DOHH2 (cell line): ENCODE results near the gene METAP1D.

Experiments used
- H3F3A ChIP-seq: fragments of 200-600 bp; sonication (generic), shearing (Covaris generic); 2 replicates; pipeline ENCODE4 v1.6.0; 2016; ENCODE audit warnings: antibody characterized with exemption, mild to moderate bottlenecking; ENCODE audit not compliant: control insufficient read depth, insufficient read depth
- H3K27ac ChIP-seq: fragments of 200-600 bp; sonication (generic); 2 replicates; pipeline ENCODE4 v1.5.1; 2014; ENCODE audit warnings: low read depth, mild to moderate bottlenecking, low read length, moderate library complexity
- H3K27me3 ChIP-seq: fragments of 200-600 bp; sonication (generic); 2 replicates; pipeline ENCODE4 v1.6.1; 2014; ENCODE audit warnings: mild to moderate bottlenecking, low read length, mixed read lengths; ENCODE audit not compliant: control insufficient read depth
- H3K36me3 ChIP-seq: fragments of 200-600 bp; sonication (generic); 2 replicates; pipeline ENCODE4 v1.6.1; 2014; ENCODE audit warnings: mild to moderate bottlenecking, low read length, moderate library complexity, mixed read lengths; ENCODE audit not compliant: control insufficient read depth
- H3K4me1 ChIP-seq: fragments of 200-600 bp; sonication (generic); 2 replicates; pipeline ENCODE4 v1.6.1; 2014; ENCODE audit warnings: mild to moderate bottlenecking, low read length, mixed read lengths; ENCODE audit not compliant: control insufficient read depth
- H3K4me2 ChIP-seq: fragments of 200-600 bp; sonication (generic); 2 replicates; pipeline ENCODE4 v1.6.0; 2014; ENCODE audit warnings: mild to moderate bottlenecking, low read length, moderate library complexity
- H3K4me3 ChIP-seq: fragments of 200-600 bp; sonication (generic); 2 replicates; pipeline ENCODE4 v1.5.1; 2014; ENCODE audit warnings: mild to moderate bottlenecking, low read length, mixed read lengths
- H3K79me2 ChIP-seq: fragments of 200-600 bp; sonication (generic); 2 replicates; pipeline ENCODE4 v1.6.1; 2014; ENCODE audit warnings: mild to moderate bottlenecking, low read length, mixed read lengths; ENCODE audit not compliant: control insufficient read depth
- H3K9me2 ChIP-seq: fragments of 200-600 bp; sonication (generic); replicated peaks from 2 replicates; pipeline ENCODE4 v1.6.1; 2014; ENCODE audit warnings: mild to moderate bottlenecking, low read length, mixed read lengths; ENCODE audit not compliant: control insufficient read depth
- H3K9me3 ChIP-seq: fragments of 200-600 bp; sonication (generic); 2 replicates; pipeline ENCODE4 v1.6.1; 2014; ENCODE audit warnings: antibody characterized with exemption, low read length, mixed read lengths; ENCODE audit not compliant: control insufficient read depth, insufficient read depth
- H4K20me1 ChIP-seq: fragments of 200-600 bp; sonication (generic); 2 replicates; pipeline ENCODE4 v1.6.0; 2014; ENCODE audit warnings: low read depth, mild to moderate bottlenecking, antibody characterized with exemption, low read length, moderate library complexity; ENCODE audit not compliant: control insufficient read depth, insufficient read depth
- EZH2phosphoT487 ChIP-seq: fragments of 200-600 bp; sonication (generic); IDR thresholded peaks from 2 replicates; pipeline ENCODE4 v1.6.1; 2017; ENCODE audit warnings: borderline replicate concordance, mild to moderate bottlenecking, antibody characterized with exemption, low read length, moderate library complexity, mixed read lengths
- TF ChIP-seq, protein P1 (sequence below): fragments of 200-600 bp; sonication (generic); IDR thresholded peaks from one replicate; pipeline ENCODE4 v1.5.1; 2014; ENCODE audit warnings: antibody characterized with exemption, mild to moderate bottlenecking, low read depth, low read length; ENCODE audit not compliant: poor library complexity, severe bottlenecking

Gene METAP1D

DNA sequence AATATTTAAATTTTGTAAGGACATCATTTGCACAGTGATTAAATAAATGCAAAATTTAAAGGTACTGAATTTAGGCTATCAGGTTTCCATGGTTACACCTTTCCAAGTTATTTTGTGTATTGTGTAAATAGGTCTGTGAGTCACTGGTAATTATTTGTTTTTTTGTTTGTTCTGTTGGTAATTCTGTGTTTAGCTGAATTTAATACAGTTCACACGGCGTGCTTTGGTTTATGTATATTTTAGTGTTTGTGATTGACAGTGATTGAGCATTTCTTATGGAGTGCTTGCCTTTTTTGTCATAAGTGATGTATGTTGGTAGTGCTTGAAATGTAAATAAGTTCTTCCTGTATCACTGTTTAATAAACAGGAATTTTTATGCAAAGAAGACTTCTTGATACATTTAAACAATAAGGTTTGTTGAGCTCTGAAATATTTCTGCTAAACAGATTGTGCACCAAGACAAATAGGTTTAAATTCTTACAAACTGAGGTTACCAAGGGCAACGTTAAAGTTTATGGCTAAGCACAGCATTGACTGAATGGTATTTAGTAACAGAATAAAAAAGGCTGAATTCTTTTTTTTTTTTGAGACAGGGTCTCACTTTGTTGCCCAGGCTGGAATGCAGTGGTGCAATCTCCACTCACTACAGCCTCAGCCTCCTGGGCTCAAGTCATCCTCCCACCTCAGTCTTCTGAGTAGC is 47.3 kb downstream of the METAP1D start:
- no peaks in the 10 kb centered on the region for H3K27me3 ChIP-seq
- H4K20me1 ChIP-seq: no peaks in the 10 kb centered on the region
- no peaks in the 10 kb centered on the region for H3K9me3 ChIP-seq
- H3K4me1 ChIP-seq: peaks cover 5% of the 10 kb centered on the region
- TF ChIP-seq EZH2phosphoT487: no peak
- TF ChIP-seq, protein P1, sequence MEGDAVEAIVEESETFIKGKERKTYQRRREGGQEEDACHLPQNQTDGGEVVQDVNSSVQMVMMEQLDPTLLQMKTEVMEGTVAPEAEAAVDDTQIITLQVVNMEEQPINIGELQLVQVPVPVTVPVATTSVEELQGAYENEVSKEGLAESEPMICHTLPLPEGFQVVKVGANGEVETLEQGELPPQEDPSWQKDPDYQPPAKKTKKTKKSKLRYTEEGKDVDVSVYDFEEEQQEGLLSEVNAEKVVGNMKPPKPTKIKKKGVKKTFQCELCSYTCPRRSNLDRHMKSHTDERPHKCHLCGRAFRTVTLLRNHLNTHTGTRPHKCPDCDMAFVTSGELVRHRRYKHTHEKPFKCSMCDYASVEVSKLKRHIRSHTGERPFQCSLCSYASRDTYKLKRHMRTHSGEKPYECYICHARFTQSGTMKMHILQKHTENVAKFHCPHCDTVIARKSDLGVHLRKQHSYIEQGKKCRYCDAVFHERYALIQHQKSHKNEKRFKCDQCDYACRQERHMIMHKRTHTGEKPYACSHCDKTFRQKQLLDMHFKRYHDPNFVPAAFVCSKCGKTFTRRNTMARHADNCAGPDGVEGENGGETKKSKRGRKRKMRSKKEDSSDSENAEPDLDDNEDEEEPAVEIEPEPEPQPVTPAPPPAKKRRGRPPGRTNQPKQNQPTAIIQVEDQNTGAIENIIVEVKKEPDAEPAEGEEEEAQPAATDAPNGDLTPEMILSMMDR: no peak
- H3K27ac ChIP-seq: no peak overlapping the region
- no peaks in the 10 kb centered on the region for H3K9me2 ChIP-seq
- H3K36me3 ChIP-seq: no peaks in the 10 kb centered on the region
- H3K4me3 ChIP-seq: no peak overlapping the region
- no peaks in the 10 kb centered on the region for H3K79me2 ChIP-seq
- peaks cover 2% of the 10 kb centered on the region; the same call in 1 of the 2 replicates for H3F3A ChIP-seq
- no peak overlapping the region for H3K4me2 ChIP-seq

DNA sequence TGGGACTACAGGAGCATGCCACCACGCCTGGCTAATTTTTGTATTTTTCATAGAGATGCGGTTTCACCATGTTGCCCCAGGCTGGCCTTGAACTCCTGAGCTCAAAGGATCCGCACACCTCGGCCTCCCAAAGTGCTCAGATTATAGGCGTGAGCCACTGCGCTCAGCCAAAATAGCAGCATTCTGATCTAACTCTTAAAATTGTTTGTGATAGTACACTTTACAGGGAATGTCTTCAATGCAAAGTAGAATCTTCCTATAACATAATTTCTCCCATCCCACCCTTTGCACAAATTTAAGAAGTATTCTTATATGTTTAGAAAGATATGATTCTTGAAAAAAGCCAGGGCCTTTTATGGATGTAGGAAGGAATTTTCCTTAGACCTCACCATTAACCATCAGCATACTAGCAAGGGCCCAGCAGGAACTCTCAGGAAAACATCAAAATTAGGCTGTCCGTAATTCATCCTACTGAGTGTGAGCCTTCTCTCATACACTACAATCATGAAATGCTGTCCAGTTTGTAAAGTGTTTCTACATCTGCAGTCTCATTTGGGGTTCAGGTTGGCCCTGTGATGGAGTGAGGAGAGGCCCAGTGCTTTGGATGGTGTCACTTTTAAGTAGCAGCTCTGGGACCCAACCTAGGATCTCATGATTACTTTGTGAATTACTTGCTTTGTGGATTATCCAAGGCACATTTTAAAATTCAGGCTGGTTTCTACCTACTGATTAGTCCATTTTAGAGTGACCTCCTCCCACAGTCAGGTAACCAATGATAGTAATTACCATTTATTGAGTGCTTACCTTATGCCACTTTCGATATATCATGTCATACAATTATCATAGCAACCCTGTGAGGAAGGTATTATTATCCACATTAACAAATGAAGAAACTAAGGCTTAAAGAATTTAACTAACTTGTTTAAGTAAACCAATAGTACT is 48.1 kb downstream of the METAP1D start:
- Histone ChIP-seq H3K4me3 (no peak overlapping the region), H3K9me2 (no peaks in the 10 kb centered on the region), H4K20me1 (no peaks in the 10 kb centered on the region), H3K4me1 (peaks cover 5% of the 10 kb centered on the region), H3K4me2 (no peak overlapping the region), H3F3A (peaks cover 2% of the 10 kb centered on the region; the same call in 1 of the 2 replicates), H3K27me3 (no peaks in the 10 kb centered on the region), H3K79me2 (no peaks in the 10 kb centered on the region), H3K27ac (no peak overlapping the region), H3K9me3 (no peaks in the 10 kb centered on the region), H3K36me3 (no peaks in the 10 kb centered on the region)
- TF ChIP-seq, protein P1: no peak
- TF ChIP-seq EZH2phosphoT487: no peak

DNA sequence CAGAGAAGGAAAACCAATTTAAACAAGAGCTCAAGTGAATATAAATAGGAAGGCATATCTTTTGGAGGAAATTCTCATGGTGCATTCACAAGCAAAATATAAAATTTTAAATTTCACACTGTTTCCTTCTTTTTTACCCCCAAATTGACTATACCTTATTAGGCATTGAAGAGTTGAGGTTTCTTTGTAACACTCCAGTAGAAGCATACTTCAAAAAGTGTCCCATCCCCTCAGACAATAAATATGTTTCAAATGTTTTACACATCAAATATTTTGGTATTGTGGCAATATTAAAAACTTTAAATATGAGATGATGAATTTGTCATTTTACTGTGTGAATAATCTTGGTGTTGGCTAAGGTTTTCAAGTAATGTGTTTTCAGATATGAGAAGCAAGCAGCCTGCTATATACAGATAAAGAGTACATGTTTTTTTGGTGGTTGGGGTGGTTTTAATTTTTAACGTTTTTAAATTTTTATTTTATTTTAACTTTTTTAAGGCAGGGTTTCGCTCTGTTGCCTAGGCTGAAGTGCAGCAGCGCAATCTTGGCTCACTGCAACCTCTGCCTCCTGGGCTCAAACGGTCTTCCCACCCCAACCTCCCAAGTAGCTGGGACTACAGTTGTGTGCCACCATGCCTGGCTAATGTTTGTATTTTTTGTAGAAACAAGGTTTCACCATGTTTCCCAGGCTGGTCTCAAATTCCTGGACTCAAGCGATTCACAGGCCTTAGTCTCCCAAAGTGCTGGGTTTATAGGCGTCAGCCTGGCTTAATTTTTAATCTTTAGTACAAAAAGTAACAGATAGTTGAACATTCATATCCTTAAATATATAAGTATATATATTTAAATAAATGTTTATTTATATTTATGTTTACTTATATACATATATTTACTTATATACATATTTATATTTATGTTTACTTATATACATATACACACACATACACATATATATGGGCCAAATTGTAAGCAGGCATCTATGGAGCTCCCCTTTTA is 49.1 kb downstream of the METAP1D start:
- Histone ChIP-seq H3K9me3 (no peaks in the 10 kb centered on the region), H4K20me1 (no peaks in the 10 kb centered on the region), H3K9me2 (no peaks in the 10 kb centered on the region), H3F3A (peaks cover 2% of the 10 kb centered on the region; the same call in 1 of the 2 replicates), H3K27me3 (no peaks in the 10 kb centered on the region), H3K27ac (no peak overlapping the region), H3K36me3 (no peaks in the 10 kb centered on the region), H3K79me2 (no peaks in the 10 kb centered on the region), H3K4me2 (no peak overlapping the region), H3K4me1 (peaks cover 5% of the 10 kb centered on the region), H3K4me3 (no peak overlapping the region)
- no peak for TF ChIP-seq EZH2phosphoT487
- TF ChIP-seq, protein P1: no peak
